HPDE6-E6E7 (cell line): ENCODE measurements around the gene LY6G6C.

Source experiments
- DNase-seq: peaks from one replicate; pipeline ENCODE4 v3.0.0; 2011; ENCODE audit warnings: missing footprints; ENCODE audit errors: extremely low spot score

Gene LY6G6C

DNA sequence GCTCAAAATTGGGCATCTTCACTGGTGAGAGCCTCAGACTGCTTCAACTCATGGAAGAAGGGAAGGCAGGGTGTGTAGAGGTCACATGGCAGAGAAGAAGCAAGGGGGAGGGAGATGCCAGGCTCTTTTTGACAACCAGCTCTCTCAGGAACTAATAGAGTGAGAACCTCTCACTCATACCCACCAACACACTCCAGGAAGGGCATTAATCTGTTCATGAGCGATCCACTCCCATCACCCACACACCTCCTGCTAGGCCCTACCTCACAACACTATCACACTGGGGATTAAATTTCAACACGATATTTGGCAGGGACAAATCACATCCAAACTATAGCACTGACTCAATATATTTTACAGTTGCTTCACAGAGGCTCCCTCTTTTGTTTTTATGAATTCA is 20.3 kb upstream of the LY6G6C start:
- DNase-seq = no peak

DNA sequence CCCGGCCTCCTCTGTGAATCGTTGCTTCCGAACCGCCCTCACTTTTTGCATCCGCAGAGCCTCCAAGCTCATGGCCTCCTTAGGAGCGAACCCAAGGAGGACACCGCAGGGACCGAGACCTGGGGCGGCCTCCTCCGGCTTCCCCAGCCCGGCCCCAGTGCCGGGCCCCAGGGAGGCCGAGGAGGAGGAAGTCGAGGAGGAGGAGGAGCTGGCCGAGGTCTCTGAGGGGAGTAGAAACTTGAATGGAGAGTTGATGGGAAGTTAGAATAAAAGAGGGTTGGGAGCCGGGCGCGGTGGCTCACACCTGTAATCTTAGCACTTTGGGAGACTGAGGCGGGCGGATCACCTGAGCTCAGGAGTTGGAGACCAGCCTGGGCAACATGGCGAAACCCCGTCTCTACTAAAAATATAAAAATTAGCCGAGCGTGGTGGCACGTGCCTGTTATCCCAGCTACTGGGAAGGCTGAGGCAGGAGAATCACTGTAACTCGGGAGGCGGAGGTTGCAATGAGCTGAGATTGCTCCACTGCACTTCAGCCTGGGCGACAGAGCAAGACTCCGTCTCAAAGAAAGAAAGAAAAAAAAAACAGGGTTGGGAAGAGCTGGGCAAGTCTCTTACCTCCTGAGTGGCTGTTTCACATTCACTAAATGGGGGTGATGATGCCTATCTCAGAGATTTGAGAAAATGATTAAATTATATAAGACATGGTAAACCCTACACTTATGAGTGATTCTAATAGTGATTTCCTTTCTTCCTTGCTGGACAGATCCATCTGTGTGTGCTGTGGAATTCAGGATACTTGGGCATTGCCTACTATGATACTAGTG is 19.1 kb upstream of the LY6G6C start:
- no peak for DNase-seq

DNA sequence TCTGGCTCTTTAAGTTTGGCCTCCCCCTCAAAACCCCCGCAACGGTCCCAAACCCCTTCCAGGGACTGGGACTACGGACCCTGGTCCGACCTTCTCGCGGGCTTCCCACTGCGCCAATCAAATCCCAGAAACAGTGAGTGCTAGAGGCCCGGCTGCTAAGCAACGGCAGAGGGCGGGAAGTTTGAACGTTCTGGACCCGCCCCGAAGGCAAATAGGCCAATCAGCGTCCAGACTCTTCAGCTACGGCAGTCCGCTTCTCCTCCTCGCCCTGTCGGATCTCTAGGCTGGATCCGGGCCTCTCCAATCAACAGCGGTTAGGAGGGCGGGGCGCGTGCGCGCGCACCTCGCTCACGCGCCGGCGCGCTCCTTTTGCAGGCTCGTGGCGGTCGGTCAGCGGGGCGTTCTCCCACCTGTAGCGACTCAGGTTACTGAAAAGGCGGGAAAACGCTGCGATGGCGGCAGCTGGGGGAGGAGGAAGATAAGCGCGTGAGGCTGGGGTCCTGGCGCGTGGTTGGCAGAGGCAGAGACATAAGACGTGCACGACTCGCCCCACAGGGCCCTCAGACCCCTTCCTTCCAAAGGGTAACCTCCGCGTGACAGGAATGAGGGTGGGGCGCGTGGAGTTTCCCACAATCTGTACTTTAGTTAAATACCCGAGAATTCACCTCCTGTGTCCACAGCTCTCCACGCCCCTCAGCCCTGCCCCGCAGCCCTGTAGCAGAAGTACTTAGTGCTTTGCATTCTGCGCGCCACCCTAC is 18.3 kb upstream of the LY6G6C start, which contains the start of gene MSH5:
TSS of gene MSH5 (plus strand) at position 367 of the 758 bp plus-strand sequence. CDS start 462 bp downstream, outside the sequence.
- peak; percentile 98 for DNase-seq

DNA sequence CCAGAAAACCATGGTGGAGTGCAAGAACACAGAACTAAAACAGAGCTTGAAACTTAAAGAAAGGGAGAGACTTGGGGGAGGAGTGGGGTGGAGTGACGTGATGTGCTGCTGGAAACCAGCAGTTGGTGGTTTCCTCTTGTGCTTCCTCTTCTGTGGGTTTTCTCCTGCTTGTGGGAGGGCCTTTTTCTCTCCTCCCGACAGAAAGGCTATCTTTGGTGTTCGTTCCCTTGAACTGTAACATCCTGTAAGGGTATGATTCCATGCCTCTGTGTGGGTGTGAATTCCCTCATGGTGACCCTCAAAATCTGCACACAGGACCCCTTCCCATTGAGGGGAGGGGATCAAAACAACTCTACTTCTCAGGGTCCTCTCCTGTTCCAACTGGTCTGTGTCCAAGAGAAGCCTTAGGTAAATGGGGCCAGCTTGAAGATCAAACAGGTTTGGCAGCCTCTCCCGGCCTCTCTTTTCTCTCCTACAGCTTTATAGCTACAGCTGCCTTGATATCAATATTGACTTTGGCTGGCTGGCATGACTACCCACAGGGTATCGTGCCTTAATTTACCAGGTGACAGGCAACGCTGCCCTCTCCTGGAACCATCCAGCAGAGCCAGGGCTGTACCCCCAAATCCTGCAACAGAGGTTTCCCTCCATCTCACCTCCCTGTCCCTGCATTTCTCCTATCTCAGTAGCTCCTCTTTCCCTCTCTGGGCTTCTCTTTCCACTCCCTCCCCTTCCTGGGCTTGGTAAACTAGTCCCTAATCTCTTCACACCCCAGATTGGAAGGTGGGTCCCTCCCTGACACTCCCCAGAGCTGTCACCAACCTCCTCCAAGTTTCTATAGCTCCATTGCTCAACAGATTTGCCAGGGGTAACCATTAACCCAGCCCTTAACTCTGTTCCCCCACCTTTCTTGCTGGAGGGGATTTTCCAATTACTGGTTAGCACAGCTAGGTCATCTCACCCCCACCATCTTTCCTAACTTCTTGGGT is 16.7 kb upstream of the LY6G6C start:
- DNase-seq = peak; percentile 80

DNA sequence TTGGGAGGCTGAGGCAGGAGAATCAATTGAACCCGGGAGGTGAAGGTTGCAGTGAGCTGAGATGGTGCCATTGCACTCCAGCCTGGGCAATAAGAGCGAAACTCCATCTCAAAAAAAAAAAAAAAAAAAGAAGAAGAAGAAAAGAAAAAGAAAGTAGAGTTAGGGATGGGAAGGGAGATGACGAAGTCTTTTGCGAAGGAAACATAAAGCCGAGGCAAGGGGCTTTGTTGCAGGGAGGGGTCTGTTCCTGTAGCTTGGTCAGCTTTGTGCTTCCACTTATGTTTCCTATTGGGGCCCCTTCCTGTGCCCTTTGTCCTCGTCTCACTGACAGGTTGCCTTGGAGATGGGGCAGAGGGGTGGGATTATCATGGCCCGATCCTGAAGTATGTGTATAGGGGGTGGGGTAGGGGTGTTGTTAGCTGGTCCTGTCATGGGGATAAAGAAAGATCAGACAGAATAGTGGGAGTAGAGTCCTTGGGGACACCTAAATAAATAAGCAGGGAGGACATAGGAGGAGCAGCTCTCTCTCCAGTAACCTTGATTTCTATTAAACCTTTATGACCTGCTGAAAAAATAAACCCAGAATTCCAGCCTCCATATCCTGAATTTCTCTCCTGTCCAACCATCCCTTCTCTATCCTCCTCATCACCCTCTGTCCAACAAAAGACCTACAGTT is 15.9 kb upstream of the LY6G6C start:
- DNase-seq = no peak

DNA sequence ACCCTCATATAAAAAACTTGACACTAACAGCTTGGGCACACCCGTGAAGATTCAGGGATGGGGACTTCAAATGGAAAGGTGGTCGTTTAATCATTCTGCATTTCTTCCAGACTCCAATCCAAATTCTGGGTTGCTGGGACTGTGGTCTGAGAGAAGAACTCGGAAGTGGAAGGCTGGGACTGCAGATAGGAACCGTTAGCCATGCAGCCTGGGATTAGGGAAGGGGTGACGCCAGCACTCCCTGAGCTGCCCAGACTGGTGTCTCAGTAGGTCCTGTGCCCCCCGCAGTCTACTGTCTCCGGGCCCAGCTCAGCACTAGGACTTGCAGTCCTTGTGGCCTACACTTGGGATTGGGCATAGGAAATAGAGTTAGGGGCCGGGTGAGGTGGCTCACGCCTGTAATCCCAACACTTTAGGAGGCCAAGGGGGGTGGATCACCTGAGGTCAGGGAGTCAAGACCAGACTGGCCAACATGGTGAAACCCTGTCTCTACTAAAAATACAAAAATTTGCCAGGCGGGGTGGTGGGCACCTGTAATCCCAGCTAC is 15.3 kb upstream of the LY6G6C start:
- DNase-seq = no peak

DNA sequence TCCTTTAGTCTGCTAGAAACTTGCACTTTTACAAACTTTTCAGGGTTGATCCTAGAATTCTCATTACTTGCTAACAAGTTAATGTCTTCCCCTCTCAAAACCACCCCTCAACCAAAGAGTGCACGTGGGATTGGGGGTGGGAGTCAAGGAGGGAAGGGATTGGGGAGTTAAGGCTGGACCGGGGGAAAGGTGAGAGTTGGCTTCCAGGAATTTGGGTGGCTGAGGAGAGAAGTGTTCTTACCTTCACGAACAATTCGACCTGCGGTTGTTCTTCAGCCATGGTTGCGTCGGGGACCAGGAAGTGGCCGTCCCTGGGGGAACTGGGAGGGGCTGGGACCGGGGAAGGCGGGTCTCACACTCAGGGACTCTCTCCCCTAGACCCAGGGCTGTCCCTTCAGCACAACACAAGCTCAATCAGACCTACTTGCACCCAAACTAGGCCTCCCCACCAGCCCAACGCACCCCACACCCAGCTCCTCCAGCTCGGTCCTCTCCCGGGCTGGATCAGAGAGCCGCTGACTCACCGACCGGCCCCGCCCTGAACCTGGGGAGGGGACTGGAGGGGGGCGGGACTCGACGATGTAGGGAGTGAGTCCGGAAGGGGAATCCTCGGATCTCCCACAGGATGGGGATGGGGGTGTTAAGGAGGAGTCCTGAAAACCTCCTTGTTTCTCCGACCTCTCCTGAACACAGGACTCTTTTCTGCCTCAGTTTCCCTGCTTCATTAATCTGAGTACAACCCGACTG is 14.6 kb upstream of the LY6G6C start, which contains the start of gene CLIC1:
TSS of gene CLIC1 (minus strand) at position 510 of the 747 bp plus-strand sequence. CDS start at position 280, 230 bp downstream.
- DNase-seq = no peak

DNA sequence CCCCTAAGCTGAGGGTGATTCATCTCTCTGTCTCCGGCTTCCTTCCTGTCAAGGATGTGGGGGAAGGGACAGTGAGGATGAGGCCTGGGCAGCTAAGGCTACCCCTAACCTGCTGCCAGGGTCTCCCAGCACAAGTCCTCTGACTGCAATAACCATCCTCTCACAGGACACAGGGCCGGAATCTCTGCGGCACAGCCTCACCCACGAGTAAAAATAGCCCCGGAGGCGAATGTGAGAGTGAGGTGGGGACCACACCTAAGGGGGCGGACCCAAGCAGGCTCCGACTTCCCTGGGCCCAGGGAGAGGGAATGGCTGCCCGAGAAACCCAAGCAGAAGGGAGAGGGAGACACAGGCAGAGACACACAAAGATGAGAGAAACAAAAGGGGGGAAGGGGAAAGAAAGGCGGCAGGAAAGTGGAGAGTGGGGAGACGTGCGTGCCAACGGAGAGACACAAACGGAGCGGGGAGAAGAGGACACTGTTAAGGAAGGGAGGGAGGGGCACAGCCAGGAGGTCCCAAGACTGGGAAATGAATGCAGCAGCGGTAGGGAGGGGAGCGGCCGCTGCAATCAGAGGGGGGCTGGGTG is 13.4 kb upstream of the LY6G6C start:
- DNase-seq = no peak

DNA sequence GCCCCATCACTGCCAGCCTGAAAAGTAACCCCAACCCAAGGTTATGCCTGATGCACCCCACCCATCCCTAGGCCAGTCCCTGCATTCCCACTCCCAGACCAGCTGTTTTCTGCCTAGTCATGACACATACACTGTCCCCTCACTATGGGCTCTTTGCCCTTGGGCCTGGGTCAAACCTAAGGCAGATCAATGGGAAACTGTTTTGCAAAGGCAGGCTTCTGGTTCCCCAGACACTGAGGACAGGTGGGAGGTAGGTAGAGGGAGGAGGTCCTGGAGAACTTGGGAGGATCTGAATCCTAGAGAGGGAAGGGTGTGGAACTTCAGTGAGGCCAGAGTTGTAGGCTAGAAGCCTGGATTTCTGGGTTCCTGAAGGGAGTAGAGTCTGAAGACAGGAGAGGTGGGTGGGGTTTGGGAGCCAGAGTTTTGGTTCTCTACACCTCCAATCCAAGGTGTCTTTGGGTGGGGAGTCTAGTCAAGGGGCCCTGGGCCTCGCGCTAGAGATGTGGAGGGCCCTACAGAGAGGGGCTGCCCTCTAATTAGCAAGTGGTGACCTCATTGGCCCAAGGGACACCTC is 12.8 kb upstream of the LY6G6C start:
- no peak for DNase-seq

DNA sequence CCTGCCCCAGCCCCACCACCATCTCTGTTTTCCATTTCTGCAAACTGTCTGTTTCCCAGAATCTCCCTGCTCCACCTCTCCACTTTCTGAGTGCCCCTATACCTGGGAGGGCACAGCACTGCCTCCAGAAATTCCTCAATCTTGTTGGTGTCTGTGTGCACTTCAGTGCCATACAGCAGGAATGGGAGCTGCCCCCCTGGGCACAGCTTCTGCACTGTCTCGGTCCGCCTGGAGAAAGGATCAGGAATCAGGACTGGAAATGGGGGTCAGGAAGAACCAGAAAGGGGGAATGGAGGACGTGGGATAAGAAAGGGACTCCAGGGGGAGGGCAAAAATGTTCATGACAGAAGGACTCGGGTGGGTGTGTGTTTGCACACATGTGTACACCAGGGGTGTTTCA is 12.2 kb upstream of the LY6G6C start:
- no peak for DNase-seq

DNA sequence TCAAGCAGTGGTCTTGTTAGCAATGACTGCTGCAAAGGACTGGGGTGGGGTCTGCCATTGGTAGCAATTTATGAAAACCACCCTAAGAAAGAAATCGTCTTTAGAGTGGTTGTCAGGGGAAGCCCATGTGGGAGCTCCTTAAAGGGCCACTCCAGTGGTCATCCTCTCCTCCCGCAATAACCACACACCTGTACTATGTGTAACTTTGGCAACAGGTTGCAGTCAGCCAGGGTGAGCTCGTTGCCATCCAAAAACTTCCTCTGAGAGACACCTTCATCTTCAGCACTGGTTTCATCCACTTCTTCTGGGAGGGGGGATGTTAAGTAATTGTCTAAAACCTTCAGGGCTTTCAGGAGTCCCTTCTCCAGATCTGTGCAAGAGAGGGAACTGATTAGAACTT is 10.5 kb upstream of the LY6G6C start:
- DNase-seq = no peak

DNA sequence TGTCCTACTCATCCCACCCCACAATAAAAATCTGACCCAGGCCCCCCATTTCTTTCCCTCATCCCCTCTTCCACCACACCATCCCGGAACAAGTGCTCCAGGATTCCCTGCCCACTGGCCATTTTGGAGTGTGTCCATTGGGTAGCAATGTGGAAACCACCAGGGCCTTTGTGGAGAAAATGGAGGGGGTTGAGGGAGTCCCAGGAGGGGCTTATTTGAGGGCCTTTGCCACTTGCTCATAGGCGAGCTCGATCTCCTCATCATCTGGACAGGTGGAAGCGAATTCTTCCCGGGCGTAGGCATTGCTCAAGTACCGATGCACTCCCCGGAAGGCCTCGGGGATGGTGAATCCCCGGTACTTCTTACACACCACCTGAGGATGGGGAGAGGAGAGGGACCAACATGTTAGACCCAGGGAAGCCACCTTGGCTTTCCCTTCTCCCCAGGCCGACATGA is 9.1 kb upstream of the LY6G6C start:
- DNase-seq = no peak

DNA sequence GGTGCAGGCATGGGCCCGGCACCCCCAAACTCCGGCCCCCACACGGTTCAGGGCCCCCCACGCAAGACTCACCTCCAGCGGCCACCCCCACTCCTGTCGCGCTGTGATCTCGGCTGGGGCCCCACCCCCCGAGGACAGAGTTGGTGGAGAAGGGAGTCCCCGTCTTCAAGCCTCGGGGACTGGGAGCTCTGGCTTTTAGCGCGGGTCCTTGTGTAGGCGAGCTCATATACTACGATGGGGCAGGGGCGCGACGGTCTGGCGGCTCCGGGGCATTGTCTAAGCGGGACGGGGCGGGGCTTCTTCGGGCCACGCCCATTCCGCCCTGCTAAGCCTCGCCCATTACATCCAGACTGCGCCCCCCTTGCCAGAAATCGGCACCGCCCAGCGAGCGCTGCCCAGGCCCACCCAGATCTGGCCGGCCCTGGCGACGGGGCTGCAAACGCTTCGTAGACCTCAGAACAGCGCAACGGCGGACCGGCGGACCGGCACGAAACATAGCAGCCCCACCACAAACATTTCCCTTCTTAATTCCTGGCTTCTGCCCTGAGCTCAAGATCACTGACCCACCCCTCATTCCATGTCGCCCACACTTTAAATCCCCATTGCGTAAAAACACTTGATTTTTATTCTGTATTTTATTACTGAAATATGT is 8.6 kb upstream of the LY6G6C start:
- no peak for DNase-seq

DNA sequence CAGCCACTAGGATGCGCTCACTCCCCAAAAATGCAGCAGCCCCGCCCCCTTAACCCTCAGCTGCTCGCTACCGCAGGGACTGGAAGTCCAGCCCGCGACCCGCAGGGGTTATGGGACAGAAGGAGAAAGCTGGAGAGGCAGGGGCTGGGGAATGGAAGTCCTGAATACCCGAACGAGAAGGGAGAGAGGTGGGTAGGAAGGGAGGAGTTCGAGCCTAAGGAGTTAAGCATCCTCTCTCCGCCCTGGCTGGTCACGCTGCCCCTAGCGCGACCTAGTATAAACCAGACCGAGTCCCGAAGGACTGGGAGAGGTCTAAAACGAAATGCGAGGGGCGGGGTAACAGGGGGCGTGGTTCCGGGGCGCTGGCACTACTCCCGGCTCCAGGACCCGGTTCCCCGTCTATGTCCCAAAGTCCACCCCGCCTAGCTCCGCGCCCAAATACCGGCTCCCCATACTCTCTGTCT is 8.0 kb upstream of the LY6G6C start:
- DNase-seq = no peak

DNA sequence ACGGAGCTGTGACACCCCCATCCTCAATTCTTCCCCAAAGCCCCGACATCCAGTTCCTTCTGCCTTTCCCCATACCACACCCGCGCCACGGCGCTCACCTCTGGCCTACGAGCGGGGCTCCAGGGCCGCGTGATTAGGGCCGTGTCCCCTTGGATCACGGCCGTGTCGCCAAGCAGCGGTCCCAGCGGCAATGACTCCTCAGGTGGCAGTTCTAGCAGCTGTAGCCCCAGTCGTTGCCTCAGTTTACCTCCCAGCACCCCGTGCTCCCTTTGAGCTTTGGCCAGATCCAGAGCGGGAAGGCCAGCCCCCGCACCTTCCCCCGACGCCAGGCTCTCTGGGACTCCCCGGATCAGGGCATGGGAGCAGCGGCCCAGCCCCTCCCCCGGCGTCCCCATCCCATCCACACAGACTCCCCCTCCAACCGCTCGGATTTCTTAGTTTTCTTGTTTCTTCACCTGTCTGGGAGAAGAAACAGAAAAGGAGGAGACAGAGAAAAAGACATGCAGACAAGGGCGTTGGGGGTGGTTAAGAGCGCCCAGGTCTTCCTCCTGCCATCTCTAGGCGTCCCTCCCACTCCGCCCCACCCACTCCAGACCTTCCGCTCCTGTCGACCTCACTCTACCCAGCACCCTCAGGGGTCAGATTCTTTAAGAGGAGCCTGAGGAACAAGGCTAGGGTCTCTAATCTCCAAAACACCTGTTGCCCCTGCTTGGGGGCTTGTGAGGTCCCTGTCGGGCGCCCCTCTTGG is 7.4 kb upstream of the LY6G6C start, which contains the start of gene DDAH2:
TSS of gene DDAH2 (minus strand) at position 533 of the 748 bp plus-strand sequence. CDS start at position 395, 138 bp downstream.
- no peak for DNase-seq

DNA sequence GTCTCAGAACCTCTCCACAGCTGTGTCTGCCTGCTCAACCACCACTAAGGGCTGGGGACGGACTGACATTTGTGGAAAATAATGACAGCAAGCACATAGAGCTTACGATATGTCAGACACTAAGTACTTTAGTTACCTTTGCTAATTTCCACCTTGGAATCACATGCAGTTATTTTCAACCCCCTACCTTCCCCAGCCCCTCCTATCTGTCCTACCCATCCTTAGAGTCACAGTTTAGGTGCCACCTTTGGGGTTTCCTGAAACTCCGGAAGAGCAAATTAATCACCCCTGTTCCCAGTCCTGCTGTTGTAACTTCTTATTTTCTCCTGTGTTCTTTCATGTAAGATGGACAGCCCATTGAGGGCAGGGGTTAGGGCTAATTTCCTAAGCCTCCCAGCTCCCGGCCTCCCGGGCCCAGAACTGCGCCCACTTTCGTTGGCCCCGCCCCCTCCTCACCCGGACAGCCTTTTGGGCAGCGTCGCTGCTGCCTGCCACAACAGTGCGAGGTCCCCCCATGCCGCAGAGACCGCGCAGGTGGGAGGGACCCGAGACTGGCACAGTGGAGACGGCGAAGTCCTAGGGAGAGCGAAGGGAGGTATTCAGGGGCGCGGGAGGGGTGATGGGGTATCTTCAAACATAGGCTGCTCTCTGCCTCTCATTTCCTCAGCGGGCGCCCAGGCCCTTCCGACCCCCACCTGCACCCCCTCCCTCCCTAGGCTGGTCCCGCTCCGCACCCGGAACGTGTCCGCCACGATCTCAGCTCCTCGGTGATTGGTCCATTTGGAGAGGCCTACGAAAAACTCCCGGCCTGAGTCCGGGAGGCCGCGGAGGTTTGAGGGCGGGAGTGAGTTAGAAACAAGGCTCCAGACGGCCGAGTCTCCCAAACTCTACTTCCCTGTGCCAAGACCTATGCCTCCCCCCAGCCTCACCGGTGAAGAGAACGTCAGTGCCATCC is 6.4 kb upstream of the LY6G6C start:
- DNase-seq = no peak
